Jurkat, Clone E6-1 (cell line): Measurements from ENCODE around the gene ZNF628.

ENCODE experiments used
- DNase-seq: peaks from one replicate; pipeline ENCODE4 v3.0.0-alpha.2; 2011; ENCODE audit warnings: low read depth, low spot score
- H3K4me3 ChIP-seq: 2 replicates; pipeline ENCODE4 v1.5.1; 2011; ENCODE audit warnings: mild to moderate bottlenecking, low read length, control low read depth, moderate library complexity

The ZNF628 gene

GRCh38 chr19:55481148-55481793 lies 4.9 kb downstream of the ZNF628 start:
- DNase-seq, result no peak
- H3K4me3 ChIP-seq, result no peak overlapping the region

DNA sequence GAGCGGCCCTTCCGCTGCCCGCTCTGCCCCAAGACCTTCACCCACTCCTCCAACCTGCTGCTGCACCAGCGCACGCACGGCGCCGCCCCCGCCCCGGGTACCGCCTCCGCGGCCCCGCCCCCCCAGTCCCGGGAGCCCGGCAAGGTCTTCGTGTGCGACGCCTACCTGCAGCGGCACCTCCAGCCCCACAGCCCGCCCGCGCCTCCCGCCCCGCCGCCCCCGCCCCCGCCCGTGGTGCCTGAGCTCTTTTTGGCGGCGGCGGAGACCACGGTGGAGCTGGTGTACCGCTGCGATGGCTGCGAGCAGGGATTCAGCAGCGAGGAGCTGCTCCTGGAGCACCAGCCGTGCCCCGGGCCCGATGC lies 5.4 kb downstream of the ZNF628 start:
- DNase-seq, result no peak
- no peak overlapping the region for H3K4me3 ChIP-seq

DNA sequence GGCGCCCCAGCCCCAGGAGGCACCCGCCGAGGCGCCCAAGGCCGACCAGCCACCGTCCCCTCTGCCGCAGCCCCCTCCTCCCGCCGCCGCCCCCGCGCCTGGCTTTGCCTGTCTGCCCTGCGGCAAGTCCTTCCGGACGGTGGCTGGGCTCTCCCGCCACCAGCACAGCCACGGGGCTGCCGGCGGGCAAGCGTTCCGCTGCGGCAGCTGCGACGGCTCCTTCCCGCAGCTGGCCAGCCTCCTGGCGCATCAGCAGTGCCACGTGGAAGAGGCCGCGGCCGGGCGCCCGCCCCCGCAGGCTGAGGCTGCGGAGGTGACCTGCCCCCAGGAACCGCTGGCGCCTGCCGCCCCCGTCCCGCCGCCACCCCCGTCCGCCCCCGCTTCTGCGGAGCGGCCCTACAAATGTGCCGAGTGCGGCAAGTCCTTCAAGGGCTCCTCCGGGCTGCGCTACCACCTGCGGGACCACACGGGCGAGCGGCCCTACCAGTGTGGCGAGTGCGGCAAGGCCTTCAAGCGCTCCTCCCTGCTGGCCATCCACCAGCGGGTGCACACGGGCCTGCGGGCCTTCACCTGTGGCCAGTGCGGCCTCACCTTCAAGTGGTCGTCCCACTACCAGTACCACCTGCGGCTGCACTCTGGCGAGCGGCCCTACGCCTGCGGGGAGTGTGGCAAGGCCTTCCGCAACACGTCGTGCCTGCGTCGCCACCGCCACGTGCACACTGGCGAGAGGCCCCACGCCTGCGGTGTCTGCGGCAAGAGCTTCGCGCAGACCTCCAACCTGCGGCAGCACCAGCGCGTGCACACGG lies 5.9 kb downstream of the ZNF628 start:
- no peak for DNase-seq
- no peak overlapping the region for H3K4me3 ChIP-seq

DNA sequence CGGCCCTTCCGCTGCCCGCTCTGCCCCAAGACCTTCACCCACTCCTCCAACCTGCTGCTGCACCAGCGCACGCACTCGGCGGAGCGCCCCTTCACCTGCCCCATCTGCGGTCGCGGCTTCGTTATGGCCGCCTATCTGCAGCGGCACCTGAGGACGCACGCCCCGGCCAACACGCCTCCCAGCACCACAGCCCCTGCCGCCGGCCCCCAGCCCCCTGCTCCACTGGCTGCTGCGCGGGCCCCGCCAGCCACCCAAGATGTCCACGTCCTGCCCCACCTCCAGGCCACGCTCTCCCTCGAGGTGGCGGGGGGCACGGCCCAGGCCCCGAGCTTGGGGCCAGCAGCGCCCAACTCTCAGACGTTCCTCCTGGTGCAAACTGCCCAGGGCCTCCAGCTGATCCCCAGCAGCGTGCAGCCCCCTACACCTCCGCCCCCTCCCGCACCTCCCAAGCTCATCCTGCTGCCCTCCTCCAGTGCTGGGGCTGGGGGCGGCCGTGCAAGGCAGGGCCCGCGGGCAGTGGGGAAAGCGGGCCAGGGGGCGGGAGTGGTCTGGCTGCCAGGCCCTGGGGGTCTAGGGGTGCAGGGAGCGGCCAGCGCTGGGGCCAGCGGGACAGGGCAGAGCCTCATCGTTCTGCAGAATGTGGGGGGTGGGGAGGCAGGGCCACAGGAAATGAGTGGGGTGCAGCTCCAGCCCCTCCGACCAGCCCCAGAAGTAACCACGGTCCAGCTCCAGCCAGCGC lies 6.7 kb downstream of the ZNF628 start:
- no peak for DNase-seq
- H3K4me3 ChIP-seq, result no peak overlapping the region

DNA sequence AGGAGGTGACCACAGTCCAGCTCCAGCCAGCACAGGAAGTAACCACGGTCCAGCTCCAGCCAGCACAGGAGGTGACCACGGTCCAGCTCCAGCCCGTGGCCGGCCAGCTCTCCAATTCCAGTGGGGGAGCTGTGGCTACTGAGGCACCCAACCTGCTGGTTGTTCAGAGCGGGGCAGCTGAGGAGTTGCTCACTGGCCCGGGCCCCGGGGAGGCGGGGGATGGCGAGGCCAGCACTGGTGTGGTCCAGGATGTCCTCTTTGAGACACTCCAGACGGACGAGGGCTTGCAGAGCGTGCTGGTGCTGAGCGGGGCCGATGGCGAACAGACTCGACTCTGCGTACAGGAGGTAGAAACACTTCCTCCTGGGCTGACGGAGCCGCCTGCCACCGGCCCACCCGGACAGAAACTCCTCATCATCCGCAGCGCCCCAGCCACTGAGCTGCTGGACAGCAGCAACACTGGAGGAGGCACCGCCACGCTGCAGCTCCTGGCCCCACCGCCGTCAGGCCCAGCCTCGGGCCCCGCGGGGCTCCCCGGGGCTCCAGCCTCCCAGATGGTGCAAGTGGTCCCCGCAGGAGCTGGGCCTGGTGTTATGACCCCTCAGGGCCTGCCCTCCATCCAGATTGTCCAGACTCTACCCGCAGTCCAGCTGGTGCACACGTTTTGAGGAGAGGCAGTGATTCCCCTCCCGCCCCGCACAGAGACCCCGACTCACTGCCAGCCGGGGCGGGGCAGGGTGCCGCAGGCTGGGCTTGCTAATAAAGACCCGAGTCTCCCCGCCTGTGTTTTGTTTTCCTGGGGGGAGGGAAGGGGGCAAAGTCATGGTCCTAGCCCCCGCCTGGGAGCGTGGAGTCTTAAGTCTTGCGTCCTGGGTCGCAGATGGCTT lies 7.5 kb downstream of the ZNF628 start:
- DNase-seq, result no peak
- H3K4me3 ChIP-seq, result peak overlapping the region; percentile 77

- H3K4me3 ChIP-seq, result peak within 1 kb of the TSS; percentile 77
- DNase-seq, result peak; percentile 64
Measured at GRCh38 chr19:55484593-55485438, 8.4 kb downstream of the ZNF628 start, which contains the start of gene NAT14. Gene NAT14, plus strand, starts transcription at chr19:55485188. Its CDS starts 521 bp downstream, at chr19:55485709.

GRCh38 chr19:55485439-55486011 lies 9.1 kb downstream of the ZNF628 start:
- H3K4me3 ChIP-seq, result peak overlapping the region; percentile 77
- DNase-seq, result no peak

GRCh38 chr19:55486043-55486970 lies 9.9 kb downstream of the ZNF628 start:
- DNase-seq, result no peak
- peak overlapping the region; percentile 77 for H3K4me3 ChIP-seq

- H3K4me3 ChIP-seq, result no peak overlapping the region
- DNase-seq, result no peak
Measured at GRCh38 chr19:55486971-55487923, 10.8 kb downstream of the ZNF628 start.

DNA sequence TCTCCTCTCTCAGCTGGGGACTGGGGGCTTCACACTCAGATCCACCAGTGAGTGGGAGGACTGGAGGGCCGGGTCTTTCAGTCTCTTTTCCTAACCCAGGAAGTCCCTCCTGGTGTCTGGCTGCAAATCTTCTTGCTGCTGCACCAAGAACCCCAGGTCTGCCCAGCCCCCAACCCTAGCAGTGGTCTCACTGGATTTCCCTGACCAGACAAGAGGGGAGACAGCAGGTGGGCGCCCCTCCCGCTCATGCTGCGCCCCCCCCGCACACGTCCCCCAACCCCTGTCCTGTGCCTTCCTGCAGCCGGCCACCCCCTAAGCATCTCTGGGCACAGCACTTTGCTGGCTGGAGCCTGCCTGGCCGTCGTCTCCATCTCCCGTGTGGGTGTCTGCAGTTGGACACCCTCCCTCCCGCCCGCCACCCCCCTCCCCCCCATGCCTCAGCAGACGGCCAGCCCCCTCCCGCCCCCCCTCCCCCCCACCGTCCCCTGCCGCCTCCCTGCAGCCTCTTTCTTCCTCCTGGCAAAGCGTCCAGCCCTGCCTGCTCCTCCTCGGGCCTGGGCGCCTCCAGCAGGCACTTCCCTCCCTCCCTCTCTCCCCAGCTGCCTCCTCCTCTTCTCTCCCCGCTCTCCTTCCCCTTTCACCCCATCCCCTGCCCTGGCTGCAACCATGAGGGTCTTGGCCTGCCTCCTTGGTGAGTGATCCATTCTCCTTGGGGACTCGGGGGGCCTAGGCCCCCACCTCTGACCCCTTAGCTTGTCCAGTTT lies 11.7 kb downstream of the ZNF628 start, which contains the start of gene SSC5D:
TSS of gene SSC5D (plus strand) at position 513 of the 764 bp plus-strand sequence. CDS start at position 667, 154 bp downstream.
- H3K4me3 ChIP-seq, result no peak within 1 kb of the TSS
- DNase-seq, result no peak

DNA sequence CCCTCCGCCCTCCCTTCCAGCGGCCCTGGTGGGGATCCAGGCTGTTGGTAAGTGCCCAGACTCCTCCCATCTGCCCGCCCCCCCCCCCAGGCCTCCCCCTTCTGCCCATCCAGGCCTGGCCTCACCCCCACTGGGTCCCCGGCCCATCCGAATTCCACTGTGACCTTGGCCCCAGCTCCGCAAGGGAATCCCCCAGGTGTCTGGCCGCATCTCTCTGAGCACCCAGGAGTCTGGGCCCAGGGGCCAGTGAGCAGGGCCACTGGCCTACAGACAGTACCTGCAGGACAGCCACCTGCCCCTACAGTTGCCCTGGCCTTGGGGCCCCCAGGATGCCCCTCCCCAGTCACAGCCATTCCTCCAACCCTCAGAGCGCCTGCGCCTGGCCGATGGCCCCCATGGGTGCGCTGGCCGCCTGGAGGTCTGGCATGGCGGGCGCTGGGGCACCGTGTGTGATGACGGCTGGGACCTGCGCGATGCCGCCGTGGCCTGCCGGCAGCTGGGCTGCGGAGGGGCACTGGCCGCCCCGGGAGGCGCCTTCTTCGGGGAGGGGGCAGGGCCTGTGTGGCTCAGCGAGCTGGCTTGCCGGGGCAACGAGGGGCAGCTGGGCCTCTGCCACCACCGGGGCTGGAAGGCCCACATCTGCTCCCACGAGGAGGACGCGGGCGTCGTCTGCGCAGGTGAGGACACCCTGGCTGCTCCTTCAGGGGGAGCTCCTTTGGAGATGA lies 12.7 kb downstream of the ZNF628 start:
- H3K4me3 ChIP-seq, result no peak overlapping the region
- DNase-seq, result no peak

- H3K4me3 ChIP-seq, result no peak overlapping the region
- DNase-seq, result no peak
Measured at GRCh38 chr19:55489711-55490477, 13.5 kb downstream of the ZNF628 start.

- no peak overlapping the region for H3K4me3 ChIP-seq
- DNase-seq, result no peak
Measured at GRCh38 chr19:55490478-55491432, 14.3 kb downstream of the ZNF628 start.
